ENCODE results near the gene TMEM184A. TPM values are rescaled to one million over a fixed set of nuclear protein-coding genes. Genes with fewer than 3 reads are reported as not detected.

TMEM184A gene
- total RNA-seq, 1 experiment from 2014 or later: 16.5 TPM

- CTCF ChIA-PET: no interaction called here
- H3K27me3 Mint-ChIP-seq (ENCODE audit: insufficient read depth, unreplicated experiment): peaks cover 30% of the 10 kb centered on the region
- no peak overlapping the region for H3K27ac Mint-ChIP-seq (ENCODE audit: unreplicated experiment)
- no peaks in the 10 kb centered on the region for H3K4me1 Mint-ChIP-seq (ENCODE audit: low read depth, unreplicated experiment)
- intact Hi-C loops (cut with micrococcal nuclease; ENCODE audit: unreplicated experiment): no loop called here
- Histone ChIP-seq H3K4me1 (no peaks in the 10 kb centered on the region), H3K9me3 (no peaks in the 10 kb centered on the region), H3K36me3 (ENCODE audit: control insufficient read depth, insufficient read depth, low read length) (no peaks in the 10 kb centered on the region), H3K4me3 (ENCODE audit: low read depth, low read length) (no peak overlapping the region), H3K27me3 (replicated peaks; ENCODE audit: control insufficient read depth, insufficient read depth, low read length) (no peaks in the 10 kb centered on the region)
- TF ChIP-seq, protein P1, sequence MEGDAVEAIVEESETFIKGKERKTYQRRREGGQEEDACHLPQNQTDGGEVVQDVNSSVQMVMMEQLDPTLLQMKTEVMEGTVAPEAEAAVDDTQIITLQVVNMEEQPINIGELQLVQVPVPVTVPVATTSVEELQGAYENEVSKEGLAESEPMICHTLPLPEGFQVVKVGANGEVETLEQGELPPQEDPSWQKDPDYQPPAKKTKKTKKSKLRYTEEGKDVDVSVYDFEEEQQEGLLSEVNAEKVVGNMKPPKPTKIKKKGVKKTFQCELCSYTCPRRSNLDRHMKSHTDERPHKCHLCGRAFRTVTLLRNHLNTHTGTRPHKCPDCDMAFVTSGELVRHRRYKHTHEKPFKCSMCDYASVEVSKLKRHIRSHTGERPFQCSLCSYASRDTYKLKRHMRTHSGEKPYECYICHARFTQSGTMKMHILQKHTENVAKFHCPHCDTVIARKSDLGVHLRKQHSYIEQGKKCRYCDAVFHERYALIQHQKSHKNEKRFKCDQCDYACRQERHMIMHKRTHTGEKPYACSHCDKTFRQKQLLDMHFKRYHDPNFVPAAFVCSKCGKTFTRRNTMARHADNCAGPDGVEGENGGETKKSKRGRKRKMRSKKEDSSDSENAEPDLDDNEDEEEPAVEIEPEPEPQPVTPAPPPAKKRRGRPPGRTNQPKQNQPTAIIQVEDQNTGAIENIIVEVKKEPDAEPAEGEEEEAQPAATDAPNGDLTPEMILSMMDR (IDR thresholded peaks at IDR 0.05; ENCODE audit: insufficient read depth in 1 of 2, low read depth in 1 of 2, low read length in 1 of 2, severe bottlenecking in 1 of 2, unreplicated experiment in 1 of 2): no peak
- POLR2A ChIA-PET: no interaction called here
- no peak for DNase-seq
- no peaks in the 10 kb centered on the region for H3K36me3 Mint-ChIP-seq (ENCODE audit: insufficient read depth, unreplicated experiment)
- no peak overlapping the region for H3K4me3 Mint-ChIP-seq (ENCODE audit: unreplicated experiment)
- no peaks in the 10 kb centered on the region for H3K9me3 Mint-ChIP-seq (ENCODE audit: unreplicated experiment)
- BruUV-seq (replicated peaks): no TSS peak
Measured at GRCh38 chr7:1595027-1595426, 39.0 kb upstream of the TMEM184A start.

DNA sequence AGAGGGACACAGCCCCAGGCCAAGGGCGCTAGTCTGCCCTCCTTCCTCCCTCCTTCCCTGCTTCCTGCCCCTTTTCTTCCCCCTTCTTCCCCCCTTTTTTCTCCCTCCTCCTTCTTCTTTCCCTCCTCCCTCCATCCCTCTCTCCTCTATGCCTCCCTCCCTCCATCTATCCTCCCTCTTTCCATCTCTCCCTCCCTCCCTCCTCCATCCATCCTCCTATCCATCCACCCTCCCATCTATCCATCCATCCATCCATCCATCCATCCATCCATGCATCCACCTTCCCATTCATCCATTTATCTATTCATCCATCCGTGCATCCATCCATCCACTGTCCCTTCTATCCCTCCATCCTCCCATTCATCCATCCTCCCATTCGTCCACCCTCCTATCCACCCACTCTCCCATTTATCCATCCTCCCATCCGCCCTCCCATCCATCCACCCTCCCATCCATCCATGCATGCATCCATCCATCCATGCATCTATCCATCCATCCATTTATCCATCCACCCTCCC lies 38.0 kb upstream of the TMEM184A start:
- no peaks in the 10 kb centered on the region for H3K27me3 ChIP-seq (replicated peaks; ENCODE audit: control insufficient read depth, insufficient read depth, low read length)
- no peak for DNase-seq

DNA sequence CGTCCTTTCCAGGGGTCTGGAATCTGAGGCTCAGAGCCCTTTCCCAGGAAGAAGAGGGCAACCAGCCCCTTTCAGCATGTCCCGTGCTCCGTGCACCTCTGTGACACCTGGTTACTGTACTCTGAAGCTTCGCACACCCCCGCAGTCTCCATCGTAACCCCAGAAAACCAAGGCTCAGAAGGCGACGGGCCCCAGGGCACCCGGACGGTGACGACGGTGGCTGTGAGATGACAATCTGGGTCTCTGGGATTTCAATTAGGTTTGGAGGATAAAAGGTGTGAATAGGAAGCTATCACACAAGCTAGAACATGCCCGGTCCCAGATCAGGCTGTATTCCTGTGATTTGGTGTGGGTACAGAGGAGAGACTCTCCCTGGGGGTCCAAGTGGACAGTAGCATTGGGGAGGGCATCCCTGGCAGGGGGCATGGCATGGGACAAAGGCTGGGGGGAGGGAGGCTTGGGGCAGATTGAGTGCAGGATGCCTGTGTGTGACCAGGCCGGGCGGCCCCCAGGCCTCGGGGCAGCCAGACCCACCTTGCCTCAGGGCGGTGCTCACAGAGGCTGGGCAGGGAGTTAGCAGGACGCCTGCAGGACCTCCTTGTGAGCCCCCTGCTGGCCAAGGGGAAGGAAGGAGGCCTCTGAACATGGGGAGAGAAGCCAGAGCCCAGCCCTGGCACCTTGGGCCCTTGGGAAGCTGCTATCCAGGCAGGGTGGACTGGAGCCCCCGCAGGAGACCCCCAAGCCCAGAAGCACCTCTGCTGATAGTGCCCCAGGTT lies 37.3 kb upstream of the TMEM184A start:
- no peaks in the 10 kb centered on the region for H3K27me3 ChIP-seq (replicated peaks; ENCODE audit: control insufficient read depth, insufficient read depth, low read length)
- H3K27me3 Mint-ChIP-seq (ENCODE audit: insufficient read depth, unreplicated experiment): peaks cover 30% of the 10 kb centered on the region
- TF ChIP-seq, protein P1 (IDR thresholded peaks at IDR 0.05; ENCODE audit: insufficient read depth in 1 of 2, low read depth in 1 of 2, low read length in 1 of 2, severe bottlenecking in 1 of 2, unreplicated experiment in 1 of 2): peak; percentile 50 to 62

More for the DNA sequence above, 38.0 kb upstream of the TMEM184A start:
- Mint-ChIP-seq H3K27ac (ENCODE audit: unreplicated experiment) (no peak overlapping the region), H3K27me3 (ENCODE audit: insufficient read depth, unreplicated experiment) (peaks cover 30% of the 10 kb centered on the region), H3K36me3 (ENCODE audit: insufficient read depth, unreplicated experiment) (no peaks in the 10 kb centered on the region), H3K9me3 (ENCODE audit: unreplicated experiment) (no peaks in the 10 kb centered on the region), H3K4me1 (ENCODE audit: low read depth, unreplicated experiment) (no peaks in the 10 kb centered on the region), H3K4me3 (ENCODE audit: unreplicated experiment) (no peak overlapping the region)
- ChIA-PET CTCF (no interaction called here), POLR2A (no interaction called here)
- H3K36me3 ChIP-seq (ENCODE audit: control insufficient read depth, insufficient read depth, low read length): no peaks in the 10 kb centered on the region
- intact Hi-C loops (cut with micrococcal nuclease; ENCODE audit: unreplicated experiment): no loop called here
- peaks cover 6% of the 10 kb centered on the region for H3K9me3 ChIP-seq
- TF ChIP-seq, protein P1 (IDR thresholded peaks at IDR 0.05; ENCODE audit: insufficient read depth in 1 of 2, low read depth in 1 of 2, low read length in 1 of 2, severe bottlenecking in 1 of 2, unreplicated experiment in 1 of 2): no peak
- H3K4me1 ChIP-seq: no peaks in the 10 kb centered on the region
- no peak overlapping the region for H3K4me3 ChIP-seq (ENCODE audit: low read depth, low read length)
- no TSS peak for BruUV-seq (replicated peaks)

More for the DNA sequence above, 37.3 kb upstream of the TMEM184A start:
- Mint-ChIP-seq H3K4me1 (ENCODE audit: low read depth, unreplicated experiment) (no peaks in the 10 kb centered on the region), H3K4me3 (ENCODE audit: unreplicated experiment) (no peak overlapping the region), H3K9me3 (ENCODE audit: unreplicated experiment) (peaks cover 3% of the 10 kb centered on the region), H3K27ac (ENCODE audit: unreplicated experiment) (no peak overlapping the region), H3K36me3 (ENCODE audit: insufficient read depth, unreplicated experiment) (no peaks in the 10 kb centered on the region)
- ChIA-PET CTCF (no interaction called here), POLR2A (no interaction called here)
- Histone ChIP-seq H3K4me1 (no peaks in the 10 kb centered on the region), H3K36me3 (ENCODE audit: control insufficient read depth, insufficient read depth, low read length) (no peaks in the 10 kb centered on the region), H3K4me3 (ENCODE audit: low read depth, low read length) (no peak overlapping the region), H3K9me3 (peaks cover 8% of the 10 kb centered on the region)
- DNase-seq: peak in 1 of 2 experiments; percentile 46
- BruUV-seq (replicated peaks): no TSS peak
- intact Hi-C loops (cut with micrococcal nuclease; ENCODE audit: unreplicated experiment): no loop called here

Measured in Caco-2 (cell line).